HEK293 (cell line): Measurements from ENCODE around the gene CLEC12A.
"Not testable (repeated sequence)": the region's sequence is repeated elsewhere in the genome, so short reads cannot be mapped to it uniquely, and the experiment has no call there.

Experiments used
- CTCF ChIA-PET: fragments of 350-600 bp; formaldehyde crosslinking; extraction: SDS; loops from one replicate; lab custom pipeline; 2021; ENCODE audit warnings: antibody characterized with exemption; lab: Yijun Ruan, JAX
- POLR2A ChIA-PET: fragments of 300-600 bp; formaldehyde crosslinking; extraction: SDS; loops from one replicate; lab custom pipeline; 2020; ENCODE audit warnings: antibody characterized with exemption, inconsistent platforms; lab: Yijun Ruan, JAX
- H3K27ac ChIP-seq: fragments of 200-500 bp; sonication (Bioruptor generic); 2 replicates; pipeline ENCODE4 v1.5.1; 2014; ENCODE audit warnings: low read depth, low read length, control low read depth, inconsistent platforms; ENCODE audit errors: extremely low read depth
- H3K36me3 ChIP-seq, 2 experiments: fragments of 200-500 bp in 1 of 2; sonication (Bioruptor generic) in 1 of 2; 1 replicate in 1 of 2; 2 replicates in 1 of 2; pipeline ENCODE4 v1.5.1; 2014 to 2017; ENCODE audit warnings: inconsistent platforms in 2 of 2, low read length in 2 of 2; ENCODE audit not compliant: control insufficient read depth in 2 of 2, insufficient read depth in 1 of 2
- H3K4me1 ChIP-seq: fragments of 200-500 bp; sonication (Bioruptor generic); 2 replicates; pipeline ENCODE4 v1.5.1; 2014; ENCODE audit warnings: mild to moderate bottlenecking, low read length, inconsistent platforms; ENCODE audit not compliant: control insufficient read depth, insufficient read depth
- H3K4me3 ChIP-seq: 2 replicates; pipeline ENCODE4 v1.5.1; 2011; ENCODE audit warnings: low read depth, mild to moderate bottlenecking, control low read depth, low read length, moderate library complexity
- H3K9me3 ChIP-seq: fragments of 200-500 bp; sonication (Bioruptor generic); 2 replicates; pipeline ENCODE4 v1.5.1; 2014; ENCODE audit warnings: low read depth, low read length, inconsistent platforms; ENCODE audit not compliant: control insufficient read depth, insufficient read depth
- CTCF ChIP-seq: fragments of 450-650 bp; formaldehyde crosslinking; IDR thresholded peaks from 2 replicates; pipeline ENCODE4 v1.5.1; 2016; ENCODE audit warnings: missing biosample characterization, missing genetic modification characterization
- GFI1B ChIP-seq: fragments of 450-650 bp; formaldehyde crosslinking; IDR thresholded peaks from 2 replicates; pipeline ENCODE4 v1.5.1; 2016; ENCODE audit warnings: missing biosample characterization, missing genetic modification characterization
- HIC1 ChIP-seq: fragments of 450-650 bp; formaldehyde crosslinking; IDR thresholded peaks from 2 replicates; pipeline ENCODE4 v1.5.1; 2016; ENCODE audit warnings: missing biosample characterization, missing genetic modification characterization
- HOXA7 ChIP-seq: sonication (generic); formaldehyde crosslinking; IDR thresholded peaks from 2 replicates; pipeline ENCODE4 v1.8.1; 2022; ENCODE audit warnings: missing genetic modification reagents, borderline replicate concordance
- MYNN ChIP-seq: fragments of 450-650 bp; formaldehyde crosslinking; IDR thresholded peaks from 2 replicates; pipeline ENCODE4 v1.5.1; 2016; ENCODE audit warnings: missing biosample characterization, missing genetic modification characterization, borderline replicate concordance
- TRIM28 ChIP-seq: IDR thresholded peaks from 2 replicates; pipeline ENCODE4 v1.6.1; 2011; ENCODE audit warnings: low read length, control low read depth, borderline replicate concordance
- ZNF140 ChIP-seq: fragments of 450-650 bp; formaldehyde crosslinking; IDR thresholded peaks from 2 replicates; pipeline ENCODE4 v1.5.1; 2016; ENCODE audit warnings: missing biosample characterization, missing genetic modification characterization
- ZNF146 ChIP-seq: fragments of 450-650 bp; formaldehyde crosslinking; IDR thresholded peaks from 2 replicates; pipeline ENCODE4 v1.5.1; 2016; ENCODE audit warnings: missing biosample characterization, missing genetic modification characterization
- ZNF274 ChIP-seq, 2 experiments: fragments of 200-500 bp in 1 of 2; fragments of 450-650 bp in 1 of 2; sonication (Bioruptor generic) in 1 of 2; formaldehyde crosslinking in 1 of 2; IDR thresholded peaks; 2 replicates each; pipeline versions ENCODE4 v1.5.1 to v1.6.1; 2014 to 2016; ENCODE audit warnings: borderline replicate concordance in 1 of 2, inconsistent platforms in 1 of 2, low read length in 1 of 2, missing biosample characterization in 1 of 2, missing genetic modification characterization in 1 of 2
- ZNF335 ChIP-seq: fragments of 450-650 bp; formaldehyde crosslinking; conservative IDR thresholded peaks from 2 replicates; pipeline ENCODE4 v1.5.1; 2016; ENCODE audit warnings: missing biosample characterization, missing genetic modification characterization
- ZNF362 ChIP-seq: fragments of 450-650 bp; formaldehyde crosslinking; IDR thresholded peaks from 2 replicates; pipeline ENCODE4 v1.5.1; 2016; ENCODE audit warnings: missing biosample characterization, missing genetic modification characterization
- ZNF513 ChIP-seq: fragments of 450-650 bp; IDR thresholded peaks from 2 replicates; pipeline ENCODE4 v1.5.1; 2018; ENCODE audit warnings: missing biosample characterization, missing genetic modification characterization
- ZNF529 ChIP-seq: fragments of 450-650 bp; formaldehyde crosslinking; IDR thresholded peaks from 2 replicates; pipeline ENCODE4 v1.5.1; 2017; ENCODE audit warnings: missing genetic modification characterization, missing biosample characterization; ENCODE audit not compliant: insufficient replicate concordance
- ZNF549 ChIP-seq: fragments of 450-650 bp; IDR thresholded peaks from 2 replicates; pipeline ENCODE4 v1.5.1; 2018; ENCODE audit warnings: missing biosample characterization, missing genetic modification characterization, mild to moderate bottlenecking, inconsistent platforms, moderate library complexity
- ZNF561 ChIP-seq: fragments of 450-650 bp; IDR thresholded peaks from 2 replicates; pipeline ENCODE4 v1.5.1; 2018; ENCODE audit warnings: missing biosample characterization, missing genetic modification characterization, borderline replicate concordance
- ZNF629 ChIP-seq: fragments of 450-650 bp; formaldehyde crosslinking; IDR thresholded peaks from 2 replicates; pipeline ENCODE4 v1.5.1; 2017; ENCODE audit warnings: missing biosample characterization, missing genetic modification characterization
- ZNF747 ChIP-seq: fragments of 450-650 bp; formaldehyde crosslinking; IDR thresholded peaks from 2 replicates; pipeline ENCODE4 v1.5.1; 2016; ENCODE audit warnings: missing biosample characterization, missing genetic modification characterization

Gene CLEC12A

GRCh38 chr12:9951026-9951675 is 20.1 kb upstream of the CLEC12A start (continued):
- TF ChIP-seq GFI1B (tag by site-specific recombination) (no peak), ZNF561 (tag by site-specific recombination) (no peak), HIC1 (tag by site-specific recombination) (no peak), ZNF140 (no peak), ZNF549 (tag by site-specific recombination) (no peak), HOXA7 (no peak), ZNF529 (tag by site-specific recombination) (no peak), ZNF362 (no peak), ZNF747 (tag by site-specific recombination) (no peak), ZNF335 (tag by site-specific recombination) (no peak)

GRCh38 chr12:9952954-9953729 is 18.1 kb upstream of the CLEC12A start:
- POLR2A ChIA-PET, CTCF ChIA-PET, H3K4me1 ChIP-seq, H3K36me3 ChIP-seq, H3K27ac ChIP-seq, H3K4me3 ChIP-seq, H3K9me3 ChIP-seq: not testable (repeated sequence)

GRCh38 chr12:9957834-9958233 is 13.4 kb upstream of the CLEC12A start:
- POLR2A ChIA-PET = no interaction called here
- TF ChIP-seq TRIM28 (no peak), CTCF (tag by site-specific recombination) (no peak), ZNF146 (tag by site-specific recombination) (no peak), ZNF513 (no peak), ZNF549 (tag by site-specific recombination) (no peak), ZNF274 (IDR thresholded peaks at IDR 0.05; ENCODE audit: low read length) (no peak), ZNF274 (tag by site-specific recombination; IDR thresholded peaks at IDR 0.05; ENCODE audit: borderline replicate concordance) (no peak), MYNN (tag by site-specific recombination) (no peak), ZNF629 (no peak)
- Histone ChIP-seq H3K36me3 (no peaks in the 10 kb centered on the region), H3K27ac (no peak overlapping the region), H3K9me3 (no peaks in the 10 kb centered on the region), H3K4me1 (no peaks in the 10 kb centered on the region), H3K4me3 (no peak overlapping the region)
- CTCF ChIA-PET = no interaction called here
